Spleen (tissue), 11 donors: Measurements from ENCODE around the gene WNT2B. TPM values are rescaled to one million over a fixed set of nuclear protein-coding genes. Genes with fewer than 3 reads are reported as not detected.

Experiments
- DNase-seq: peaks from one replicate; pipeline ENCODE4 v3.0.0-alpha.2; 2020
- H3K27ac ChIP-seq, 8 donors: fragments of 200-600 bp; sonication (generic) in 7 of 8; 1 replicate in 4 of 8; 2 replicates in 4 of 8; pipeline versions ENCODE4 v1.5.0 to v1.8.0; 2016 to 2021; ENCODE audit warnings: inconsistent platforms in 4 of 8, mild to moderate bottlenecking in 4 of 8, moderate library complexity in 1 of 8
- H3K27me3 ChIP-seq, 7 donors: fragments of 200-600 bp; sonication (generic) in 6 of 7; replicated peaks in 1 of 7; 1 replicate in 4 of 7; 2 replicates in 3 of 7; pipeline versions ENCODE4 v1.5.0 to v1.8.0; 2016 to 2021; ENCODE audit warnings: inconsistent platforms in 3 of 7, mild to moderate bottlenecking in 1 of 7
- H3K36me3 ChIP-seq, 6 donors: fragments of 200-600 bp; sonication (generic) in 5 of 6; 1 replicate in 4 of 6; 2 replicates in 2 of 6; pipeline versions ENCODE4 v1.5.0 to v1.8.0; 2016 to 2021; ENCODE audit warnings: inconsistent platforms in 2 of 6
- H3K4me1 ChIP-seq, 6 donors: fragments of 200-600 bp; sonication (generic) in 5 of 6; 1 replicate in 3 of 6; 2 replicates in 3 of 6; pipeline versions ENCODE4 v1.5.0 to v1.8.0; 2016 to 2021; ENCODE audit warnings: inconsistent platforms in 3 of 6
- H3K4me3 ChIP-seq, 8 donors: fragments of 200-600 bp; sonication (generic) in 7 of 8; 1 replicate in 4 of 8; 2 replicates in 4 of 8; pipeline versions ENCODE4 v1.5.0 to v1.8.0; 2016 to 2021; ENCODE audit warnings: inconsistent platforms in 4 of 8, mild to moderate bottlenecking in 4 of 8, moderate library complexity in 2 of 8
- H3K9me3 ChIP-seq, 8 donors: fragments of 200-600 bp; sonication (generic) in 7 of 8; 1 replicate in 4 of 8; 2 replicates in 4 of 8; pipeline versions ENCODE4 v1.5.0 to v1.8.0; 2016 to 2021; ENCODE audit warnings: inconsistent platforms in 4 of 8
- CTCF ChIP-seq, 11 experiments: fragments of 200-600 bp in 7 of 11; fragments of 450-650 bp in 4 of 11; sonication (generic) in 4 of 11; IDR thresholded peaks in 8 of 11; conservative IDR thresholded peaks in 3 of 11; 1 replicate in 7 of 11; 2 replicates in 4 of 11; pipeline versions ENCODE4 v1.4.0 to v1.8.0; 2016 to 2021; ENCODE audit warnings: antibody characterized with exemption in 11 of 11, inconsistent platforms in 4 of 11, mild to moderate bottlenecking in 1 of 11
- POLR2A ChIP-seq, 3 donors: fragments of 450-650 bp; IDR thresholded peaks; one replicate each; pipeline ENCODE4 v1.5.1; 2017; ENCODE audit warnings: antibody characterized with exemption in 3 of 3, mild to moderate bottlenecking in 1 of 3
- POLR2AphosphoS5 ChIP-seq, 3 donors: sonication (generic); formaldehyde crosslinking; IDR thresholded peaks; one replicate each; pipeline ENCODE4 v1.5.1; 2017; ENCODE audit warnings: antibody characterized with exemption in 3 of 3
- WGBS, 5 donors: extraction: QIAGEN DNeasy Blood & Tissue Kit in 3 of 5; methylation state at CpG; one replicate each; pipeline versions ENCODE4 v1.1.5 to v1.1.7; 2013 to 2018; 5-methylcytosine and 5-hydroxymethylcytosine counted together
- intact Hi-C: fragments of 100-400 bp; cut with DNase I; formaldehyde crosslinking; loops from one replicate; pipeline ENCODE4 v1.15.0; 2023; ENCODE audit warnings: low total_unique reads
- polyA plus RNA-seq, 3 donors: library from polyadenylated mRNA; stranded (reverse); fragments of 200-250 nt; gene quantifications; one replicate each; pipeline ENCODE4 v1.2.1, GENCODE V29; 2013
- total RNA-seq, 7 donors: library from RNA; depleted of rRNA in 3 of 7; stranded (reverse); fragments of >200 nt in 3 of 7; fragmentation: NEBNext Ultra II Directional in 4 of 7; extraction: Animal tissue kit (Norgen Biotek cat#: 25700) in 4 of 7; gene quantifications; one replicate each; pipeline versions ENCODE4 v1.1.0 to v1.2.1, GENCODE V29; 2016 to 2021
- donor health status: healthy with polysubstance abuse.
- donor health status: DM: no; HTN: no; CAD: no; lungs with moderate emphysema.
- donor health status: DM: no; HTN: no; CAD: no.
- donor health status: Bipolar disorder and iron deficiency.
- donor health status: healthy.
- donor health status: DM: no; HTN: no; CAD: no.
- donor health status: DM: yes; HTN: yes; CAD: no.

WNT2B gene
- total and polyA plus RNA-seq, 10 donors, result 0.36 to 5.8 (median 1.1) TPM

GRCh38 chr1:112506731-112507130 is 2.0 kb upstream of the WNT2B start:
- Histone ChIP-seq H3K4me1 (peaks cover 7 to 38% (median 30%) of the 10 kb centered on the region in 6 donors), H3K27ac (no peak overlapping the region), H3K36me3 (no peaks in the 10 kb centered on the region), H3K4me3 (no peak overlapping the region), H3K27me3 (peaks cover 0 to 87% (median 41%) of the 10 kb centered on the region in 7 donors), H3K9me3 (no peaks in the 10 kb centered on the region)
- intact Hi-C loops, result loop anchor here (5.0 kb wide), 1 partner anchor 201 kb away; the partner anchor contains the start of gene RHOC
- no peak for DNase-seq
- 90 to 96% (median 94%) methylated on average over 8 of the region's 8 CpGs for WGBS, 5 donors
- TF ChIP-seq CTCF (IDR thresholded peaks at IDR 0.05 in 8 of 11, conservative IDR thresholded peaks at IDR 0.05 in 3 of 11) (no peak), POLR2AphosphoS5 (IDR thresholded peaks at IDR 0.05) (no peak)

- peaks cover 0 to 81% (median 35%) of the 10 kb centered on the region in 7 donors for H3K27me3 ChIP-seq
- no peak for DNase-seq
These were observed 1.4 kb upstream of the WNT2B start for GRCh38 chr1:112507336-112507735.

GRCh38 chr1:112507921-112508277 is 866 bp upstream of the WNT2B start:
- intact Hi-C loops, result loop anchor here (5.0 kb wide), 1 partner anchor 199 kb away; the partner anchor contains the start of gene RHOC
- Histone ChIP-seq H3K4me1 (peaks cover 7 to 26% (median 20%) of the 10 kb centered on the region in 6 donors), H3K36me3 (no peaks in the 10 kb centered on the region), H3K4me3 (peak overlapping the region; percentile 50 to 74 (median 58)), H3K27me3 (peaks cover 0 to 75% (median 32%) of the 10 kb centered on the region in 7 donors), H3K9me3 (no peaks in the 10 kb centered on the region), H3K27ac (no peak overlapping the region)
- WGBS, 5 donors, result 0 to 2% (median 1%) methylated on average over 8 to 15 of the region's 15 CpGs
- TF ChIP-seq CTCF (IDR thresholded peaks at IDR 0.05 in 8 of 11, conservative IDR thresholded peaks at IDR 0.05 in 3 of 11), result no peak
- TF ChIP-seq POLR2AphosphoS5 (IDR thresholded peaks at IDR 0.05), result no peak
- TF ChIP-seq POLR2A (IDR thresholded peaks at IDR 0.05), result no peak
- peak; percentile 75 for DNase-seq

More at GRCh38 chr1:112507336-112507735, 1.4 kb upstream of the WNT2B start:
- peaks cover 7 to 32% (median 24%) of the 10 kb centered on the region in 6 donors for H3K4me1 ChIP-seq
- H3K9me3 ChIP-seq, result no peaks in the 10 kb centered on the region
- no peak overlapping the region for H3K27ac ChIP-seq
- WGBS, 5 donors, result 71 to 83% (median 78%) methylated on average over 9 of the region's 9 CpGs
- TF ChIP-seq POLR2AphosphoS5 (IDR thresholded peaks at IDR 0.05) (no peak), CTCF (IDR thresholded peaks at IDR 0.05 in 8 of 11, conservative IDR thresholded peaks at IDR 0.05 in 3 of 11) (no peak), POLR2A (IDR thresholded peaks at IDR 0.05) (no peak)
- peak overlapping the region in 3 of 8 donors; percentile 54 to 74 (median 56) for H3K4me3 ChIP-seq
- intact Hi-C loops, result loop anchor here (5.0 kb wide), 1 partner anchor 200 kb away; the partner anchor contains the start of gene RHOC
- no peaks in the 10 kb centered on the region for H3K36me3 ChIP-seq

- Histone ChIP-seq H3K27ac (no peak overlapping the region), H3K9me3 (no peaks in the 10 kb centered on the region), H3K36me3 (no peaks in the 10 kb centered on the region), H3K27me3 (peaks cover 0 to 63% (median 31%) of the 10 kb centered on the region in 7 donors), H3K4me3 (peak overlapping the region; percentile 50 to 74 (median 58)), H3K4me1 (peaks cover 7 to 26% (median 20%) of the 10 kb centered on the region in 6 donors)
- TF ChIP-seq POLR2AphosphoS5 (IDR thresholded peaks at IDR 0.05) (peak in 1 of 3 donors; percentile 27), CTCF (IDR thresholded peaks at IDR 0.05 in 8 of 11, conservative IDR thresholded peaks at IDR 0.05 in 3 of 11) (no peak), POLR2A (IDR thresholded peaks at IDR 0.05) (no peak)
- DNase-seq, result peak; percentile 80
- intact Hi-C loops, result loop anchor here (5.0 kb wide), 1 partner anchor 198 kb away; the partner anchor contains the start of gene RHOC
- 7 to 31% (median 11%) methylated on average over 27 to 66 of the region's 66 CpGs for WGBS, 5 donors
These were observed 367 bp downstream of the WNT2B start for GRCh38 chr1:112509005-112509659.
